GM23248 (cell line): ENCODE measurements around the gene KRT15. TPM values are rescaled to one million over a fixed set of nuclear protein-coding genes. Genes with fewer than 3 reads are reported as not detected.
A peak's percentile ranks its signal among the peaks of the same experiment; 100 is the strongest.

Source experiments
- DNase-seq: peaks from one replicate; pipeline ENCODE4 v3.0.0-alpha.2; 2015
- H2AFZ ChIP-seq: fragments of 200-600 bp; sonication (generic); 2 replicates; pipeline ENCODE4 v1.6.1; 2016; ENCODE audit warnings: antibody characterized with exemption
- H3F3A ChIP-seq: fragments of 200-600 bp; sonication (generic); 2 replicates; pipeline ENCODE4 v1.6.1; 2016; ENCODE audit warnings: mild to moderate bottlenecking, antibody characterized with exemption, mixed run types; ENCODE audit not compliant: insufficient read depth
- H3K27ac ChIP-seq: fragments of 200-600 bp; sonication (generic); 2 replicates; pipeline ENCODE4 v1.5.1; 2016; ENCODE audit warnings: mild to moderate bottlenecking
- H3K27me3 ChIP-seq: fragments of 200-600 bp; sonication (generic); replicated peaks from 2 replicates; pipeline ENCODE4 v1.6.1; 2016; ENCODE audit warnings: mild to moderate bottlenecking; ENCODE audit not compliant: insufficient read depth
- H3K36me3 ChIP-seq: fragments of 200-600 bp; sonication (generic); 2 replicates; pipeline ENCODE4 v1.6.1; 2016; ENCODE audit warnings: low read depth, mild to moderate bottlenecking
- H3K4me1 ChIP-seq: fragments of 200-600 bp; sonication (generic); 2 replicates; pipeline ENCODE4 v1.6.1; 2016; ENCODE audit warnings: mild to moderate bottlenecking; ENCODE audit not compliant: insufficient read depth
- H3K4me2 ChIP-seq: fragments of 200-600 bp; sonication (generic); one replicate; pipeline ENCODE4 v1.6.1; 2016; ENCODE audit warnings: mild to moderate bottlenecking; ENCODE audit not compliant: unreplicated experiment
- H3K4me3 ChIP-seq: fragments of 200-600 bp; sonication (generic); 2 replicates; pipeline ENCODE4 v1.5.1; 2016; ENCODE audit warnings: mild to moderate bottlenecking
- H3K79me2 ChIP-seq: fragments of 200-600 bp; sonication (generic); 2 replicates; pipeline ENCODE4 v1.6.1; 2016; ENCODE audit warnings: mild to moderate bottlenecking; ENCODE audit not compliant: insufficient read depth
- H3K9ac ChIP-seq: fragments of 200-600 bp; sonication (generic); 2 replicates; pipeline ENCODE4 v1.6.1; 2016; ENCODE audit warnings: mild to moderate bottlenecking
- H3K9me2 ChIP-seq: fragments of 200-600 bp; sonication (generic); 2 replicates; pipeline ENCODE4 v1.6.1; 2016; ENCODE audit warnings: mixed run types, mild to moderate bottlenecking, moderate library complexity; ENCODE audit not compliant: insufficient read depth
- H3K9me3 ChIP-seq: fragments of 200-600 bp; sonication (generic); one replicate; pipeline ENCODE4 v1.6.1; 2017; ENCODE audit warnings: low read depth
- H4K20me1 ChIP-seq: fragments of 200-600 bp; sonication (generic); 2 replicates; pipeline ENCODE4 v1.6.0; 2016; ENCODE audit not compliant: insufficient read depth
- EZH2 ChIP-seq: fragments of 200-600 bp; sonication (generic); IDR thresholded peaks from 2 replicates; pipeline ENCODE4 v1.6.1; 2018; ENCODE audit warnings: antibody characterized with exemption, mild to moderate bottlenecking; ENCODE audit not compliant: insufficient read depth, poor library complexity, severe bottlenecking
- EZH2phosphoT487 ChIP-seq: fragments of 200-600 bp; sonication (generic); IDR thresholded peaks from 2 replicates; pipeline ENCODE4 v1.6.1; 2018; ENCODE audit warnings: antibody characterized with exemption, moderate library complexity, mild to moderate bottlenecking, low read depth; ENCODE audit not compliant: insufficient read depth
- WGBS, 2 experiments: methylation state at CpG; one replicate each; pipeline ENCODE4 v1.1.6; 2015 to 2017; ENCODE audit warnings: low lambda C conversion rate in 2 of 2, low coverage in 1 of 2; ENCODE audit errors: missing lambda C conversion rate in 2 of 2; 5-methylcytosine and 5-hydroxymethylcytosine counted together
- in situ Hi-C: fragments of 300-500 bp; cut with MboI; formaldehyde crosslinking; loops from 2 replicates; pipeline ENCODE4 v1.15.0; 2020
- polyA plus RNA-seq: library from polyadenylated mRNA; unstranded; fragments of >200 nt; fragmentation: Nextera tagmentation; extraction: Ambion mirVana; gene quantifications from 2 replicates; pipeline ENCODE4 v1.2.1, GENCODE V29; 2016
- total RNA-seq: library from RNA; depleted of rRNA; stranded (reverse); fragments of >200 nt; shearing (Covaris generic); gene quantifications from 2 replicates; pipeline ENCODE4 v1.2.3, GENCODE V29; 2014

The KRT15 gene
- total and polyA plus RNA-seq, 2 experiments from 2014 or later: 0.65 to 2.3 TPM

DNA sequence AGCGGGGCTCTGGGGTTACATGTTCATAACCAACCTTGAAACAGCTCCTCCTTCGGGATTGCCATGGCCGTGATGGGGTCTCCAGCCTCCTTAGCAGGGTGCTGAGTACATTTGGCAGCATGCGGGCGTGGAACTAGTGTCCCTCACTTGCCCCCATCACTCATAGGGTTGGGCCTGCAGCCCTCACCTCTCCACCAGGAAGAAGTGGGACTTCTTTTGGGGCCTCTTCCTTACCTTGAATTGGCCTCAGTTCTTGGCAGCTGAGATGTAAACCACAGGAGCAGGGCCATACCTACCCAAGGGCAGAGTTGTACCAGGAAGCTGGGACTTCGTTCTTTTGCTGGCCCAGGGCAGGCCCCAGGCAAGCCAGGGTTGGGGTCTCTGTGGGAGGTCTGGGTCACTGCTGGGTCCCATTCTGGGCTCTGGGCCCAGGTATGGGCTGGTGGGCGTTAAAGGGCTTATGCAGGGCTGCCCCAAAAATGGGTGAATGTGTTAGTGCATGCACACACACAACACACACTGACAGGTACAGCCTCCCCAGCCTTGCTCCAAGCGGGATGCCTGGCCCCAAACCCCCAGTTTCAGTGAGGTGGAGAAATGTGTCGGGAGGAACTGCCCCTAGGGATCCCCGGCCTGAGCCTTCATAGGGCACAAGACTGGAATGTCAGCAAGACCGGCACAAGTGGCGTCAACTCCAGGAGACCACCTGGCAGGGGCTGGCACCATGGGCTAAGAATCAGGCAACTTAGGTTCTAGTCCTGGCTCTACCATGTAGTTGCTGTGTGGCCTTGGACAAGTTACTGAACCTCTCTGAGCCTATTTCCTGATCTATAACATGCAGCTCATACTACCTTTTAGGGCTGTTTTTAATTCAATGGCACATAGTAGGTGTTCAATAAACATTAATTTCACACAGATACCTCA, 3.9 kb upstream of the KRT15 start:
- in situ Hi-C loops: no loop called here

DNA sequence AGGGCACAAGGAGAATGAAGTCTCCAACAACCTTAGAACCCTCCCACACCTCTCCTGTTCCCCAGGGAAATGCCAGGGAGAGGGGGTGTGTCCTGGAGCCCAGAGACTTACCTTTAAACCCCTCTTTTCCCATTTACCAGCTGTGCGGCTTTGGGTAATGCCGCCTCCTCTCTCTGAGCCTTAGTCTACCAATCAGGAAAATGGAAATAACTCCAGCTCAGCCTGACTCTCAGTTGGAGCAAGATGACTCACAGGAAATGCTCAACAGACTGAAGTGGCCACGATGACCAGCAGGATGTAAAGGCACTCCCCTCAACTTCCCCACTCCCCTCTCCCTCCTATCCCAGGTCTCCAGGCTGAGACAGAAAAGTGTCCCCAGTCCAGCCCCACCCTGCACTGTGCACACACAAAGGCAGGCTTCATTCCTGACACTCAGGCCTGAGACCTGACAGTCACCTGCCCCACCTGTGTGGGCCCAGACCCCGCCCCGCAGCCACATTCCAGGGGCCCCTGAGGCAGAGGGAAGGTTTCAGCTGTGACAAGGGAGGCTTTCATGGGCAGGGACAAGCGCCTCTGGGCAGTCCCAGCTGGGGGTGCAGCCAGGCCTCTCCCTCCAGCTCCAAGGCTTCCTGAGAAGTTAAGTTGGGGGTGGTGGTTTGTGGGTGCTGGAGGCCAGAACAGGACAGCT, 3.0 kb upstream of the KRT15 start:
- 60 to 76% methylated on average over 6 of the region's 6 CpGs for WGBS, 2 experiments
- Histone ChIP-seq H3K36me3 (no peaks in the 10 kb centered on the region), H2AFZ (peak overlapping the region; percentile 42; the same call in 1 of the 2 replicates), H3K79me2 (no peaks in the 10 kb centered on the region), H3K9me2 (no peaks in the 10 kb centered on the region), H3K27ac (no peak overlapping the region), H3K4me1 (peaks cover 17% of the 10 kb centered on the region), H3K4me3 (no peak overlapping the region), H4K20me1 (no peaks in the 10 kb centered on the region), H3K27me3 (no peaks in the 10 kb centered on the region), H3F3A (0 out of 2 replicates have a peak, but pooled peaks cover 6% of the 10 kb centered on the region), H3K4me2 (peak overlapping the region; percentile 19), H3K9me3 (no peaks in the 10 kb centered on the region), H3K9ac (0 out of 2 replicates have a peak overlapping the region, but pooled peaks have one; percentile 30)
- in situ Hi-C loops: no loop called here
- no peak for TF ChIP-seq EZH2phosphoT487
- no peak for TF ChIP-seq EZH2
- peak; percentile 87 for DNase-seq

More for the DNA sequence above, 3.9 kb upstream of the KRT15 start:
- peaks cover 17% of the 10 kb centered on the region for H3K4me1 ChIP-seq
- 0 out of 2 replicates have a peak overlapping the region, but pooled peaks have one; percentile 30 for H3K9ac ChIP-seq
- H3K36me3 ChIP-seq: no peaks in the 10 kb centered on the region
- 0 out of 2 replicates have a peak, but pooled peaks cover 6% of the 10 kb centered on the region for H3F3A ChIP-seq
- H2AFZ ChIP-seq: peak overlapping the region; percentile 42; the same call in 1 of the 2 replicates
- H4K20me1 ChIP-seq: no peaks in the 10 kb centered on the region
- WGBS, 2 experiments: 94 to 97% methylated on average over 12 of the region's 12 CpGs
- no peak for DNase-seq
- H3K9me3 ChIP-seq: no peaks in the 10 kb centered on the region
- no peaks in the 10 kb centered on the region; the same call in 1 of the 2 replicates for H3K27me3 ChIP-seq
- TF ChIP-seq EZH2phosphoT487: no peak
- TF ChIP-seq EZH2: no peak
- H3K4me3 ChIP-seq: no peak overlapping the region
- H3K27ac ChIP-seq: no peak overlapping the region
- no peaks in the 10 kb centered on the region for H3K9me2 ChIP-seq
- H3K4me2 ChIP-seq: no peak overlapping the region
- H3K79me2 ChIP-seq: no peaks in the 10 kb centered on the region

DNA sequence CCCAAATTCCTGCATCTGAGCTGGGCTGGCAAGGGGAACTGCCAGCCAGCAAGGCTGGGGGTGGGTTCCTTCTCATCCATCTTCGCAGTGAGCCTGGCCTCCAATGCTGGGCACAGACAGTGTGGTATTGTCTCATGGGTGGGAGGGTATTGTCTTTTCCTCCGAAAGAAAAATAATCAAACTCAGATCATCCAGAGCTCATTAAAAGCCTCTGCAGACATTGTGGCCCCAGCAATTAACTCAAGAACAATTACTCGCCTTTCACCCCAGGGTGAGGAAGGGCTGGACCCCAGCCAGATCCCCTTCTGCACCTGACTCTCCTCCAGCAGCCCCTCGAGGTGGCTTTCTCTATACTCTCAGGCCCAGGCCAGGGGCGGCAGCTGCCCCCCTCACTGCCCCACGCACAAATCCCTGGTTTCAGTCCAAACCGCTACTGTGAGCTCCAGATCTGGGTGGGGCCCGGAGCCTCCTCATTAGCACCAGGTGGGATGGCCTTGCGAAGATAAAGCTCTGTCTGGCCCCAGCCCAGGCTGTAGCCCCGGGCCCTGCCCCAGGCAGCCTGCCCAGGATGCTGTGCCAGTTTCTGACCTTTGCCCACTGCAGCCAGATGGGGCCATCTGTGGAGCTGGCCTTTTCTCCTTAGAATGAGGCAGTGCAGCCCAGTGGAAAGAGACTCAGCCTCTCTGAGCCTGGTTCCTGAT, 2.3 kb upstream of the KRT15 start:
- Histone ChIP-seq H3K27me3 (no peaks in the 10 kb centered on the region), H3K36me3 (no peaks in the 10 kb centered on the region), H2AFZ (no peak overlapping the region), H3K4me2 (peak overlapping the region; percentile 19), H3K9me3 (no peaks in the 10 kb centered on the region), H3K4me3 (no peak overlapping the region), H3K79me2 (no peaks in the 10 kb centered on the region), H4K20me1 (no peaks in the 10 kb centered on the region), H3K27ac (no peak overlapping the region), H3K4me1 (peaks cover 17% of the 10 kb centered on the region), H3F3A (0 out of 2 replicates have a peak, but pooled peaks cover 6% of the 10 kb centered on the region), H3K9me2 (no peaks in the 10 kb centered on the region), H3K9ac (no peak overlapping the region)
- TF ChIP-seq EZH2phosphoT487 (no peak), EZH2 (no peak)
- in situ Hi-C loops: no loop called here
- DNase-seq: no peak
- WGBS, 2 experiments: 44 to 46% methylated on average over 10 of the region's 10 CpGs
